Activated naive CD8-positive, alpha-beta T cell treated with anti-CD3 and anti-CD28 coated beads, Interleukin-2, amount 10 ng/mL, durations not matched to agents 7 days and 5 days (primary cell): Measurements from ENCODE around the gene COX10. TPM values are rescaled to one million over a fixed set of nuclear protein-coding genes. Genes with fewer than 3 reads are reported as not detected.

Experiments
- ATAC-seq: fragments of 150-1000 bp; cut with Tn5 transposase; one replicate; pipeline ENCODE4 v1.10.0; 2021; ENCODE audit warnings: low read depth, moderate library complexity
- POLR2A ChIA-PET: fragments of 350-600 bp; sonication (Branson Sonifier 250); formaldehyde crosslinking; loops from one replicate; lab custom pipeline; 2021; ENCODE audit warnings: antibody characterized with exemption; lab: Charles Lee
- DNase-seq: peaks from one replicate; pipeline ENCODE4 v3.0.0; 2021
- H3K27ac Mint-ChIP-seq: one replicate; pipeline ENCODE4 v1.8.0; 2022; ENCODE audit warnings: mild to moderate bottlenecking, mixed read lengths
- H3K27me3 Mint-ChIP-seq: one replicate; pipeline ENCODE4 v1.8.0; 2022; ENCODE audit warnings: mild to moderate bottlenecking, moderate library complexity, mixed read lengths
- H3K36me3 Mint-ChIP-seq: one replicate; pipeline ENCODE4 v1.8.0; 2021; ENCODE audit warnings: mild to moderate bottlenecking, mixed read lengths
- H3K4me1 Mint-ChIP-seq: one replicate; pipeline ENCODE4 v1.8.0; 2021; ENCODE audit warnings: mixed read lengths
- H3K4me3 Mint-ChIP-seq: one replicate; pipeline ENCODE4 v1.8.0; 2022; ENCODE audit warnings: mild to moderate bottlenecking, moderate library complexity, mixed read lengths
- H3K9me3 Mint-ChIP-seq: one replicate; pipeline ENCODE4 v1.8.0; 2021; ENCODE audit warnings: mixed read lengths
- total RNA-seq, 2 experiments: library from RNA; stranded (reverse); gene quantifications; one replicate each; pipeline ENCODE4 v1.2.3, GENCODE V29; 2021

Gene COX10
- total RNA-seq, 2 experiments from 2014 or later, result 17.1 to 19.8 TPM

- Mint-ChIP-seq H3K9me3 (no peaks in the 10 kb centered on the region), H3K36me3 (peaks cover 40% of the 10 kb centered on the region), H3K27me3 (no peaks in the 10 kb centered on the region), H3K4me3 (no peak overlapping the region), H3K27ac (no peak overlapping the region), H3K4me1 (no peaks in the 10 kb centered on the region)
- DNase-seq (no peak), ATAC-seq (no peak)
- POLR2A ChIA-PET, result no interaction called here
Measured at GRCh38 chr17:14051692-14052091, 17.6 kb upstream of the COX10 start.

- Mint-ChIP-seq H3K27ac (no peak overlapping the region), H3K27me3 (no peaks in the 10 kb centered on the region), H3K4me1 (no peaks in the 10 kb centered on the region), H3K9me3 (peaks cover 1% of the 10 kb centered on the region), H3K4me3 (no peak overlapping the region), H3K36me3 (peaks cover 38% of the 10 kb centered on the region)
- POLR2A ChIA-PET, result interaction anchor here (1.1 kb wide), 1 partner anchor 10 kb away, joined by 3 read pairs; no protein-coding TSS in a partner anchor
- ATAC-seq, result no peak
- DNase-seq, result no peak
Measured at GRCh38 chr17:14052886-14053615, 16.3 kb upstream of the COX10 start.

GRCh38 chr17:14057591-14057990, 11.7 kb upstream of the COX10 start:
- Mint-ChIP-seq H3K4me1 (peaks cover 1% of the 10 kb centered on the region), H3K36me3 (peaks cover 43% of the 10 kb centered on the region), H3K9me3 (peaks cover 1% of the 10 kb centered on the region), H3K27me3 (no peaks in the 10 kb centered on the region), H3K4me3 (no peak overlapping the region), H3K27ac (no peak overlapping the region)
- no peak for ATAC-seq
- DNase-seq, result no peak
- POLR2A ChIA-PET, result no interaction called here

GRCh38 chr17:14058051-14058450, 11.3 kb upstream of the COX10 start:
- H3K4me3 Mint-ChIP-seq, result no peak overlapping the region
- H3K9me3 Mint-ChIP-seq, result peaks cover 1% of the 10 kb centered on the region
- no peak for DNase-seq
- no peaks in the 10 kb centered on the region for H3K27me3 Mint-ChIP-seq
- H3K36me3 Mint-ChIP-seq, result peaks cover 40% of the 10 kb centered on the region
- ATAC-seq, result no peak
- H3K27ac Mint-ChIP-seq, result no peak overlapping the region
- peaks cover 1% of the 10 kb centered on the region for H3K4me1 Mint-ChIP-seq
- POLR2A ChIA-PET, result no interaction called here

- Mint-ChIP-seq H3K9me3 (peaks cover 1% of the 10 kb centered on the region), H3K27ac (peak overlapping the region; percentile 21), H3K27me3 (no peaks in the 10 kb centered on the region), H3K36me3 (peaks cover 46% of the 10 kb centered on the region), H3K4me1 (peaks cover 1% of the 10 kb centered on the region), H3K4me3 (no peak overlapping the region)
- DNase-seq (no peak), ATAC-seq (no peak)
- POLR2A ChIA-PET, result no interaction called here
Measured at GRCh38 chr17:14060706-14061105, 8.6 kb upstream of the COX10 start.

- POLR2A ChIA-PET, result no interaction called here
- Mint-ChIP-seq H3K27ac (peak overlapping the region; percentile 48), H3K4me1 (peaks cover 1% of the 10 kb centered on the region), H3K36me3 (peaks cover 52% of the 10 kb centered on the region), H3K4me3 (no peak overlapping the region), H3K27me3 (no peaks in the 10 kb centered on the region), H3K9me3 (peaks cover 1% of the 10 kb centered on the region)
- ATAC-seq (no peak), DNase-seq (no peak)
Measured at GRCh38 chr17:14061666-14062560, 7.4 kb upstream of the COX10 start.

GRCh38 chr17:14067347-14067746, 2.0 kb upstream of the COX10 start:
- DNase-seq (no peak), ATAC-seq (no peak)
- Mint-ChIP-seq H3K27ac (no peak overlapping the region), H3K4me3 (no peak overlapping the region), H3K27me3 (no peaks in the 10 kb centered on the region), H3K4me1 (peaks cover 24% of the 10 kb centered on the region), H3K36me3 (peaks cover 27% of the 10 kb centered on the region), H3K9me3 (peaks cover 1% of the 10 kb centered on the region)
- POLR2A ChIA-PET, result no interaction called here

GRCh38 chr17:14068542-14069250, 608 bp upstream of the COX10 start:
- peak overlapping the region; percentile 91 for H3K27ac Mint-ChIP-seq
- POLR2A ChIA-PET, result interaction anchor here (1.3 to 2.1 kb wide), 2 partner anchors 132 to 233 kb away, joined by 4 to 13 read pairs; no protein-coding TSS in a partner anchor
- peaks cover 36% of the 10 kb centered on the region for H3K36me3 Mint-ChIP-seq

GRCh38 chr17:14070344-14070984, 1.2 kb downstream of the COX10 start:
- ATAC-seq (no peak), DNase-seq (no peak)
- peaks cover 29% of the 10 kb centered on the region for H3K36me3 Mint-ChIP-seq
- H3K4me1 Mint-ChIP-seq, result peaks cover 32% of the 10 kb centered on the region
- peak overlapping the region; percentile 93 for H3K4me3 Mint-ChIP-seq
- H3K9me3 Mint-ChIP-seq, result peaks cover 1% of the 10 kb centered on the region
- H3K27ac Mint-ChIP-seq, result peak overlapping the region; percentile 91
- no peaks in the 10 kb centered on the region for H3K27me3 Mint-ChIP-seq
- POLR2A ChIA-PET, result interaction anchor here (0.6 to 2.1 kb wide), 5 partner anchors 11 to 231 kb away, joined by 3 to 13 read pairs (median 4); partner anchors contain the start of gene HS3ST3B1

More at GRCh38 chr17:14068542-14069250, 608 bp upstream of the COX10 start:
- peaks cover 1% of the 10 kb centered on the region for H3K9me3 Mint-ChIP-seq
- DNase-seq (no peak), ATAC-seq (peak; percentile 21)
- peaks cover 32% of the 10 kb centered on the region for H3K4me1 Mint-ChIP-seq
- peak overlapping the region; percentile 93 for H3K4me3 Mint-ChIP-seq
- no peaks in the 10 kb centered on the region for H3K27me3 Mint-ChIP-seq

GRCh38 chr17:14072881-14073280, 3.6 kb downstream of the COX10 start:
- Mint-ChIP-seq H3K36me3 (peaks cover 22% of the 10 kb centered on the region), H3K4me1 (peaks cover 30% of the 10 kb centered on the region), H3K27me3 (no peaks in the 10 kb centered on the region), H3K27ac (no peak overlapping the region), H3K9me3 (no peaks in the 10 kb centered on the region), H3K4me3 (no peak overlapping the region)
- no peak for DNase-seq
- no peak for ATAC-seq
- POLR2A ChIA-PET, result no interaction called here

GRCh38 chr17:14078027-14078426, 8.7 kb downstream of the COX10 start:
- H3K9me3 Mint-ChIP-seq, result no peaks in the 10 kb centered on the region
- ATAC-seq (no peak), DNase-seq (no peak)
- H3K4me1 Mint-ChIP-seq, result peaks cover 9% of the 10 kb centered on the region
- peaks cover 34% of the 10 kb centered on the region for H3K36me3 Mint-ChIP-seq
- no peaks in the 10 kb centered on the region for H3K27me3 Mint-ChIP-seq
- POLR2A ChIA-PET, result no interaction called here
- H3K27ac Mint-ChIP-seq, result no peak overlapping the region
- no peak overlapping the region for H3K4me3 Mint-ChIP-seq

- POLR2A ChIA-PET, result interaction anchor here (0.6 kb wide), 1 partner anchor 11 kb away, joined by 3 read pairs; no protein-coding TSS in a partner anchor
- Mint-ChIP-seq H3K27me3 (no peaks in the 10 kb centered on the region), H3K4me1 (peaks cover 4% of the 10 kb centered on the region), H3K4me3 (no peak overlapping the region), H3K36me3 (peaks cover 28% of the 10 kb centered on the region), H3K27ac (peak overlapping the region; percentile 40), H3K9me3 (no peaks in the 10 kb centered on the region)
- ATAC-seq (no peak), DNase-seq (no peak)
Measured at GRCh38 chr17:14080847-14081251, 11.5 kb downstream of the COX10 start.
